Spleen (tissue), 11 donors: ENCODE results near the gene CCDC102B. TPM values are rescaled to one million over a fixed set of nuclear protein-coding genes. Genes with fewer than 3 reads are reported as not detected.

Experiments used
- DNase-seq: peaks from one replicate; pipeline ENCODE4 v3.0.0-alpha.2; 2020
- H3K27ac ChIP-seq, 8 donors: fragments of 200-600 bp; sonication (generic) in 7 of 8; 1 replicate in 4 of 8; 2 replicates in 4 of 8; pipeline versions ENCODE4 v1.5.0 to v1.8.0; 2016 to 2021; ENCODE audit warnings: inconsistent platforms in 4 of 8, mild to moderate bottlenecking in 4 of 8, moderate library complexity in 1 of 8
- H3K27me3 ChIP-seq, 7 donors: fragments of 200-600 bp; sonication (generic) in 6 of 7; replicated peaks in 1 of 7; 1 replicate in 4 of 7; 2 replicates in 3 of 7; pipeline versions ENCODE4 v1.5.0 to v1.8.0; 2016 to 2021; ENCODE audit warnings: inconsistent platforms in 3 of 7, mild to moderate bottlenecking in 1 of 7
- H3K36me3 ChIP-seq, 6 donors: fragments of 200-600 bp; sonication (generic) in 5 of 6; 1 replicate in 4 of 6; 2 replicates in 2 of 6; pipeline versions ENCODE4 v1.5.0 to v1.8.0; 2016 to 2021; ENCODE audit warnings: inconsistent platforms in 2 of 6
- H3K4me1 ChIP-seq, 6 donors: fragments of 200-600 bp; sonication (generic) in 5 of 6; 1 replicate in 3 of 6; 2 replicates in 3 of 6; pipeline versions ENCODE4 v1.5.0 to v1.8.0; 2016 to 2021; ENCODE audit warnings: inconsistent platforms in 3 of 6
- H3K4me3 ChIP-seq, 8 donors: fragments of 200-600 bp; sonication (generic) in 7 of 8; 1 replicate in 4 of 8; 2 replicates in 4 of 8; pipeline versions ENCODE4 v1.5.0 to v1.8.0; 2016 to 2021; ENCODE audit warnings: inconsistent platforms in 4 of 8, mild to moderate bottlenecking in 4 of 8, moderate library complexity in 2 of 8
- H3K9me3 ChIP-seq, 8 donors: fragments of 200-600 bp; sonication (generic) in 7 of 8; 1 replicate in 4 of 8; 2 replicates in 4 of 8; pipeline versions ENCODE4 v1.5.0 to v1.8.0; 2016 to 2021; ENCODE audit warnings: inconsistent platforms in 4 of 8
- POLR2A ChIP-seq, 3 donors: fragments of 450-650 bp; IDR thresholded peaks; one replicate each; pipeline ENCODE4 v1.5.1; 2017; ENCODE audit warnings: antibody characterized with exemption in 3 of 3, mild to moderate bottlenecking in 1 of 3
- POLR2AphosphoS5 ChIP-seq, 3 donors: sonication (generic); formaldehyde crosslinking; IDR thresholded peaks; one replicate each; pipeline ENCODE4 v1.5.1; 2017; ENCODE audit warnings: antibody characterized with exemption in 3 of 3
- WGBS, 5 donors: extraction: QIAGEN DNeasy Blood & Tissue Kit in 3 of 5; methylation state at CpG; one replicate each; pipeline versions ENCODE4 v1.1.5 to v1.1.7; 2013 to 2018; 5-methylcytosine and 5-hydroxymethylcytosine counted together
- intact Hi-C: fragments of 100-400 bp; cut with DNase I; formaldehyde crosslinking; loops from one replicate; pipeline ENCODE4 v1.15.0; 2023; ENCODE audit warnings: low total_unique reads
- polyA plus RNA-seq, 3 donors: library from polyadenylated mRNA; stranded (reverse); fragments of 200-250 nt; gene quantifications; one replicate each; pipeline ENCODE4 v1.2.1, GENCODE V29; 2013
- total RNA-seq, 7 donors: library from RNA; depleted of rRNA in 3 of 7; stranded (reverse); fragments of >200 nt in 3 of 7; fragmentation: NEBNext Ultra II Directional in 4 of 7; extraction: Animal tissue kit (Norgen Biotek cat#: 25700) in 4 of 7; gene quantifications; one replicate each; pipeline versions ENCODE4 v1.1.0 to v1.2.1, GENCODE V29; 2016 to 2021
- TF ChIP-seq, protein P1 (sequence below), 11 experiments: fragments of 200-600 bp in 7 of 11; fragments of 450-650 bp in 4 of 11; sonication (generic) in 4 of 11; IDR thresholded peaks in 8 of 11; conservative IDR thresholded peaks in 3 of 11; 1 replicate in 7 of 11; 2 replicates in 4 of 11; pipeline versions ENCODE4 v1.4.0 to v1.8.0; 2016 to 2021; ENCODE audit warnings: antibody characterized with exemption in 11 of 11, inconsistent platforms in 4 of 11, mild to moderate bottlenecking in 1 of 11
- donor health status: healthy with polysubstance abuse.
- donor health status: DM: no; HTN: no; CAD: no; lungs with moderate emphysema.
- donor health status: DM: no; HTN: no; CAD: no.
- donor health status: Bipolar disorder and iron deficiency.
- donor health status: healthy.
- donor health status: DM: no; HTN: no; CAD: no.
- donor health status: DM: yes; HTN: yes; CAD: no.

Gene CCDC102B
- total and polyA plus RNA-seq, 10 donors: 3.2 to 14.7 (median 7.0) TPM

DNA sequence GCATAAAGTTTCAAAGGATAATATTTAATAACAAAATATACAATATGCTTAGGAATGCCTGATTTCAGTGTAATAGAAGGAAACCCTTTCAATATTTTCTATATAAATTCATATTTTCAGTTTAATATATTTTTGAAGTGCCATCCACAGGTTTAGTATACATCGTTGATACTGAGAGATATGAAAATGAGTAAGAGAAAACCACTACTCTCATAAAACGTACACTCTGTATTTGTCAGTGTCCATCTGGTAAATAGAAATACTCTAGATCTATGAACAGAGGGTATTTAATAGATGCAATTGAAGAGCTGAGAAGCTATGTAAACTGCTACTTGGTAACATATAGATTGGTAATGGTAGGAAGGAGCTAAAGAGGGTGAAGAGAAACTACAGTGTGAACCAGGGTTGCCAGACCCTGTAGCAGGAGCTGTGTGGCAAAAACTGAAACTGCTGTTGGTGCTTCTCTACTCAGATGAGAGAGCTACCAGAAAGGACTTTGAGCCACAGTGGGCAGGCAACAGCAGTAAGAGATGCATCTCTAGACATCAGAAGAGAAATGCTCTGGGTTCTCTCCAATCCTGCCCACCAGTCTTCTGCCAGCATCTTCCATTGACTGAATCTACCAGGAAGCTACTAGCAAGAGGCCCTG lies 187.4 kb downstream of the CCDC102B start:
- H3K36me3 ChIP-seq: no peaks in the 10 kb centered on the region
- H3K27me3 ChIP-seq: no peaks in the 10 kb centered on the region
- TF ChIP-seq POLR2A (IDR thresholded peaks at IDR 0.05): no peak
- TF ChIP-seq, protein P1, sequence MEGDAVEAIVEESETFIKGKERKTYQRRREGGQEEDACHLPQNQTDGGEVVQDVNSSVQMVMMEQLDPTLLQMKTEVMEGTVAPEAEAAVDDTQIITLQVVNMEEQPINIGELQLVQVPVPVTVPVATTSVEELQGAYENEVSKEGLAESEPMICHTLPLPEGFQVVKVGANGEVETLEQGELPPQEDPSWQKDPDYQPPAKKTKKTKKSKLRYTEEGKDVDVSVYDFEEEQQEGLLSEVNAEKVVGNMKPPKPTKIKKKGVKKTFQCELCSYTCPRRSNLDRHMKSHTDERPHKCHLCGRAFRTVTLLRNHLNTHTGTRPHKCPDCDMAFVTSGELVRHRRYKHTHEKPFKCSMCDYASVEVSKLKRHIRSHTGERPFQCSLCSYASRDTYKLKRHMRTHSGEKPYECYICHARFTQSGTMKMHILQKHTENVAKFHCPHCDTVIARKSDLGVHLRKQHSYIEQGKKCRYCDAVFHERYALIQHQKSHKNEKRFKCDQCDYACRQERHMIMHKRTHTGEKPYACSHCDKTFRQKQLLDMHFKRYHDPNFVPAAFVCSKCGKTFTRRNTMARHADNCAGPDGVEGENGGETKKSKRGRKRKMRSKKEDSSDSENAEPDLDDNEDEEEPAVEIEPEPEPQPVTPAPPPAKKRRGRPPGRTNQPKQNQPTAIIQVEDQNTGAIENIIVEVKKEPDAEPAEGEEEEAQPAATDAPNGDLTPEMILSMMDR (IDR thresholded peaks at IDR 0.05 in 8 of 11, conservative IDR thresholded peaks at IDR 0.05 in 3 of 11): no peak
- no peak for TF ChIP-seq POLR2AphosphoS5 (IDR thresholded peaks at IDR 0.05)
- no peaks in the 10 kb centered on the region for H3K4me1 ChIP-seq
- DNase-seq: no peak
- no peak overlapping the region for H3K27ac ChIP-seq
- intact Hi-C loops: no loop called here
- peaks cover 0 to 27% (median 6%) of the 10 kb centered on the region in 8 donors for H3K9me3 ChIP-seq
- WGBS, 5 donors: 66 to 85% (median 82%) methylated on average over 2 of the region's 2 CpGs
- no peak overlapping the region for H3K4me3 ChIP-seq

DNA sequence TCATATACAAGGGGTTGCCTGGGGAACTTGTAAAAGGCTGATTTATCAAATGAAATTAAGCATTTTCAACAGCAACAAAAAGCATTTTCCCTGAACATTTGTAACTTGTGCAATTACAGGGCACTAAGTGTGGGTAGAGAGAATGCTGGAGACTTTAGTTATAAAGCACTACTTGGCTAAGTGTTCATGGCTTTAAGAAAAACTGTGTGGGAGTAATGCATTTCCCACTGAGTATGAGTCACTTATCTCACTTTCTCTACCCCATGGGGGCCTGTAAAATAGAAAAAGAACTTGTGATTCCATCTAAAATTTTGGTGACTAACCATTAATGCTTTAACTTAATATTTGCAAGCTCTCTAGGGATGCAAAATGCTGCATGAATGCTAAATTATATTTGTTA lies 193.4 kb downstream of the CCDC102B start:
- H3K4me3 ChIP-seq: no peak overlapping the region
- no peaks in the 10 kb centered on the region for H3K27me3 ChIP-seq
- intact Hi-C loops: no loop called here
- no peak for TF ChIP-seq POLR2AphosphoS5 (IDR thresholded peaks at IDR 0.05)
- H3K9me3 ChIP-seq: peaks cover 0 to 19% (median 0%) of the 10 kb centered on the region in 8 donors
- H3K27ac ChIP-seq: no peak overlapping the region
- H3K4me1 ChIP-seq: no peaks in the 10 kb centered on the region
- DNase-seq: no peak
- no peaks in the 10 kb centered on the region for H3K36me3 ChIP-seq

DNA sequence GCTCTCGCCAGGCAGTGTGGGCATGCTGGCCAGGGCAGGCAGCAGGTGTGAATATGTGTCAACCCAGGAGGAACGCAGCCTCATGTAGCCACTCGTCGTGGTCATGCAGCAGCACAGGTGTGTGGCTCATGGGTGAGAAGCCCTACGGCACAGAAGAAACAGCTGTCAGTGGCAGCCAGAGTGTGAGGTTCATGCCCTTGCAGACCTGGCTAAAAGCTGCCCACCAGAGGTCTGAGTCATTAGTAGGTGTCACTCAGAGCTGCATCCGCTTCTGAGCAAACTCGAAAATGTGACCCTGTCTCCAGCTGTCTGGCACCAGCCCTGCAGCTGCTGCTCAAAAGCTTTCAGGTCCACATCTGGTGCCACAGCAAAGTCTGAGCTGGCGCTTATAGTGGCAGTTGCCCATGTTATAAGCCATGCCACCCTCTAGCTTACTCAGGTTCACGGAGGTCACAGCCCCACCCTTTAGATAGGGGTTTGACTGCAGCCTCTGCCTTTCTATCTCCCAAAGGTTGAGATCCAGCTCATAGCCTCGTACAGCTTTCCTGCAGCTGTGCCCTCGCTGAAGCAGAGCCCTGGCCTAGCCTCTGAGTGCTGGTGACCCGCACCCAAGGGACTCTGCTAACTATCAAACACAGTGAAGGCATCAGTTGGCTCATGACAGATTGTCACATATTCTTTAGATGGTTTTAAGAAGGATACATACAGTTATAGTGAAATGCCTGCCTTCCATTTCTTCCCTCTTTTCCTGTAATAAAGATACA lies 195.0 kb downstream of the CCDC102B start:
- H3K9me3 ChIP-seq: peaks cover 0 to 4% (median 0%) of the 10 kb centered on the region in 8 donors
- no peaks in the 10 kb centered on the region for H3K4me1 ChIP-seq
- TF ChIP-seq POLR2A (IDR thresholded peaks at IDR 0.05) (no peak), POLR2AphosphoS5 (IDR thresholded peaks at IDR 0.05) (no peak)
- no peak for DNase-seq
- 73 to 84% (median 81%) methylated on average over 12 of the region's 12 CpGs for WGBS, 5 donors
- no peaks in the 10 kb centered on the region for H3K36me3 ChIP-seq
- intact Hi-C loops: no loop called here
- no peak overlapping the region for H3K27ac ChIP-seq
- no peaks in the 10 kb centered on the region for H3K27me3 ChIP-seq
- no peak overlapping the region for H3K4me3 ChIP-seq

DNA sequence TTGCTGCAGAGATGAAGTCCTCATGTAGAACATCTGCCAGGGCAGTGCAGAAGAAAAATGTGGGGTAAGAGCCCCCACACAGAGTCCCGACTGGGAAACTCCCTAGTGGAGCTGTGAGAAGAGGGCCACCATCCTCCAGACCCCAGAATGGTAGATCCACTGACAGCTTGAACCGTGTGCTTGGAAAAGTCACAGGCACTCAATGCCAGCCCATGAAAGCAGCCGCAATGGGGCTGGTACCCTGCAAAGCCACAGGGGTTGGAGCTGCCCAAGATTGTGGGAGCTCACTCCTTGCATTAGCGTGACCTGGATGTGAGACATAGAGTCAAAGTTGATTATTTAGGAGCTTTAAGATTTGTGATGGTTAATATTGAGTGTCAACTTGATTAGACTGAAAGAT lies 197.8 kb downstream of the CCDC102B start:
- Histone ChIP-seq H3K27ac (no peak overlapping the region), H3K36me3 (no peaks in the 10 kb centered on the region), H3K4me3 (no peak overlapping the region), H3K27me3 (no peaks in the 10 kb centered on the region), H3K9me3 (no peaks in the 10 kb centered on the region), H3K4me1 (no peaks in the 10 kb centered on the region)
- no peak for DNase-seq
- TF ChIP-seq, protein P1 (IDR thresholded peaks at IDR 0.05 in 8 of 11, conservative IDR thresholded peaks at IDR 0.05 in 3 of 11): no peak
- TF ChIP-seq POLR2A (IDR thresholded peaks at IDR 0.05) (no peak), POLR2AphosphoS5 (IDR thresholded peaks at IDR 0.05) (no peak)
- intact Hi-C loops: no loop called here
- WGBS, 5 donors: 66 to 73% (median 70%) methylated on average over 4 of the region's 4 CpGs

DNA sequence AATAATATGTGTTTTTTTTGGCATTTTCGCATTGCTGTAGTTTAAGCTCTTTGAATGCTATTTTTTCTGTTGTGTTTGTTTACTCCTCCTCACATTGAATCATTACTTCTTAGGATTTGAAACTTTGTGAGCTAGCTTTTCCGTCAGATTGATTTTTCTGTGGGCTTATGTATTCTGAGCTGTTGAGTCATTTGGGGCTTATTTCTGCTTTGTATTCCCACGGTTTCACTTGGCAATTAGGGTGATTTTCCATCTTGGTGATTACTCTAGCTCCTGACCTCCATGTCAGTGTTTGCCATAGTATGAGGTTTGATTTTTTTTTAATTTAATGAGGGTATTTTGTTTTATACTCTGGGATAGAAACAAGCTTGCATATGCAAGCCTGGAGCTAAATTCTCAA lies 200.0 kb downstream of the CCDC102B start:
- Histone ChIP-seq H3K4me1 (no peaks in the 10 kb centered on the region), H3K27ac (no peak overlapping the region), H3K36me3 (no peaks in the 10 kb centered on the region), H3K4me3 (no peak overlapping the region), H3K27me3 (no peaks in the 10 kb centered on the region), H3K9me3 (no peaks in the 10 kb centered on the region)
- intact Hi-C loops: no loop called here
- 68 to 81% (median 70%) methylated on average over 3 of the region's 3 CpGs for WGBS, 5 donors
- TF ChIP-seq, protein P1 (IDR thresholded peaks at IDR 0.05 in 8 of 11, conservative IDR thresholded peaks at IDR 0.05 in 3 of 11): no peak
- no peak for TF ChIP-seq POLR2A (IDR thresholded peaks at IDR 0.05)
- no peak for TF ChIP-seq POLR2AphosphoS5 (IDR thresholded peaks at IDR 0.05)
- DNase-seq: no peak
